K562 (cell line): ENCODE data around the gene CLASP1. TPM values are rescaled to one million over a fixed set of nuclear protein-coding genes. Genes with fewer than 3 reads are reported as not detected.

Experiments used
- ATAC-seq: fragments of 200-7000 bp; cut with Tn5 transposase; 3 replicates; pipeline ENCODE4 v1.9.1; 2020; ENCODE audit warnings: moderate library complexity
- BruUV-seq: library from RNA; stranded (reverse); fragments of 400-500 nt; replicated peaks from 2 replicates; lab custom pipeline; 2021; lab: Mats Ljungman, UMichigan
- CTCF ChIA-PET: fragments of 300-600 bp; formaldehyde crosslinking; extraction: SDS; loops from one replicate; lab custom pipeline; 2021; ENCODE audit warnings: low intra/inter-chr PET ratio; lab: Yijun Ruan, JAX
- POLR2A ChIA-PET: fragments of 300-600, 350-650 bp; sonication (Branson Sonifier 250); formaldehyde crosslinking; extraction: SDS; loops from one replicate; lab custom pipeline; 2021; ENCODE audit warnings: antibody characterized with exemption, inconsistent platforms; lab: Yijun Ruan, JAX
- DNase-seq, 4 experiments: peaks; one replicate each; pipeline versions ENCODE4 v3.0.0 to v3.0.0-alpha.2; 2011 to 2018; ENCODE audit warnings: low spot score in 3 of 4, mixed read lengths in 3 of 4; ENCODE audit errors: extremely low read depth in 1 of 4
- FAIRE-seq: peaks from 2 replicates; lab custom pipeline; 2011; peaks lifted over from hg19 to GRCh38; lab: Jason Lieb, UNC
- H2AFZ ChIP-seq: 2 replicates; pipeline ENCODE4 v1.6.0; 2011; ENCODE audit warnings: low read depth, low read length, control low read depth, inconsistent platforms
- H3K27ac ChIP-seq: fragments of 200-600 bp; 3 replicates; pipeline ENCODE4 v1.8.0; 2011; ENCODE audit warnings: low read depth, mild to moderate bottlenecking, control low read depth, inconsistent platforms, low read length, moderate library complexity, mixed read lengths; ENCODE audit errors: extremely low read depth
- H3K27me3 ChIP-seq, 2 experiments: fragments of 300-600 bp in 1 of 2; 2 replicates in 1 of 2; 3 replicates in 1 of 2; pipeline versions ENCODE4 v1.6.0 to v1.8.0; 2011; ENCODE audit warnings: inconsistent platforms in 2 of 2, low read length in 2 of 2, mild to moderate bottlenecking in 1 of 2, mixed read lengths in 1 of 2, moderate library complexity in 1 of 2; ENCODE audit not compliant: control insufficient read depth in 2 of 2, insufficient read depth in 2 of 2
- H3K36me3 ChIP-seq: fragments of 300-600 bp; 3 replicates; pipeline ENCODE4 v1.8.0; 2011; ENCODE audit warnings: mild to moderate bottlenecking, low read length, inconsistent platforms; ENCODE audit not compliant: control insufficient read depth, insufficient read depth
- H3K4me1 ChIP-seq, 2 experiments: fragments of 200-600 bp in 1 of 2; replicated peaks in 1 of 2; 2 replicates in 1 of 2; 3 replicates in 1 of 2; pipeline versions ENCODE4 v1.5.1 to v1.8.0; 2011; ENCODE audit warnings: inconsistent platforms in 2 of 2, low read length in 2 of 2, mild to moderate bottlenecking in 1 of 2, mixed read lengths in 1 of 2, moderate library complexity in 1 of 2; ENCODE audit not compliant: control insufficient read depth in 2 of 2, insufficient read depth in 2 of 2
- H3K4me2 ChIP-seq: 2 replicates; pipeline ENCODE4 v1.6.1; 2011; ENCODE audit warnings: low read length, control low read depth, inconsistent platforms, mixed read lengths; ENCODE audit not compliant: insufficient read depth
- H3K4me3 ChIP-seq: fragments of 200-600 bp; sonication (generic), shearing (Covaris generic); 2 replicates; pipeline ENCODE4 v1.5.1; 2016; ENCODE audit warnings: control low read depth, inconsistent platforms
- H3K79me2 ChIP-seq: fragments of 200-600 bp; 3 replicates; pipeline ENCODE4 v1.8.0; 2011; ENCODE audit warnings: low read length, inconsistent platforms; ENCODE audit not compliant: control insufficient read depth, insufficient read depth
- H3K9ac ChIP-seq, 2 experiments: 2 replicates each; pipeline versions ENCODE4 v1.6.0 to v1.6.1; 2011; ENCODE audit warnings: low read depth in 2 of 2, low read length in 2 of 2, control low read depth in 1 of 2, inconsistent platforms in 1 of 2, mild to moderate bottlenecking in 1 of 2, mixed read lengths in 1 of 2; ENCODE audit not compliant: insufficient read depth in 1 of 2
- H3K9me1 ChIP-seq: one replicate; pipeline ENCODE4 v1.6.0; 2011; ENCODE audit warnings: inconsistent platforms, mild to moderate bottlenecking, low read length, moderate library complexity; ENCODE audit not compliant: control insufficient read depth, insufficient read depth
- H3K9me3 ChIP-seq: replicated peaks from 2 replicates; pipeline ENCODE4 v1.5.1; 2011; ENCODE audit warnings: low read depth, low read length, inconsistent platforms; ENCODE audit not compliant: control insufficient read depth, insufficient read depth
- H4K20me1 ChIP-seq: replicated peaks from 2 replicates; pipeline ENCODE4 v1.6.1; 2011; ENCODE audit warnings: low read length, inconsistent platforms, mixed read lengths; ENCODE audit not compliant: control insufficient read depth, insufficient read depth
- EP400 ChIP-seq: fragments of 450-650 bp; IDR thresholded peaks from 2 replicates; pipeline ENCODE4 v1.6.1; 2017; ENCODE audit warnings: antibody characterized with exemption, mild to moderate bottlenecking, moderate library complexity
- ETS1 ChIP-seq: conservative IDR thresholded peaks from 2 replicates; pipeline ENCODE4 v1.6.1; 2011; ENCODE audit warnings: low read depth, mild to moderate bottlenecking, low read length; ENCODE audit not compliant: control insufficient read depth
- FOXA1 ChIP-seq: fragments of 450-650 bp; IDR thresholded peaks from 2 replicates; pipeline ENCODE4 v1.6.1; 2016; ENCODE audit warnings: mild to moderate bottlenecking, borderline replicate concordance
- FOXJ3 ChIP-seq: sonication (generic); formaldehyde crosslinking; IDR thresholded peaks from 2 replicates; pipeline ENCODE4 v1.4.0; 2020; ENCODE audit warnings: mild to moderate bottlenecking, missing genetic modification reagents
- FOXP4 ChIP-seq: sonication (generic); formaldehyde crosslinking; IDR thresholded peaks from 2 replicates; pipeline ENCODE4 v1.8.0; 2022; ENCODE audit warnings: mild to moderate bottlenecking, missing genetic modification reagents, borderline replicate concordance
- GTF2A2 ChIP-seq: IDR thresholded peaks from 2 replicates; pipeline ENCODE4 v1.6.1; 2016; ENCODE audit warnings: mild to moderate bottlenecking, missing genetic modification characterization, missing compliant biosample characterization
- JUNB ChIP-seq: fragments of 450-650 bp; formaldehyde crosslinking; conservative IDR thresholded peaks from 2 replicates; pipeline ENCODE4 v1.4.0; 2020; ENCODE audit warnings: mild to moderate bottlenecking
- MEF2A ChIP-seq: IDR thresholded peaks from 2 replicates; pipeline ENCODE4 v1.6.1; 2011; ENCODE audit warnings: low read depth, mild to moderate bottlenecking, low read length, moderate library complexity; ENCODE audit not compliant: control insufficient read depth
- NFIC ChIP-seq: fragments of 450-650 bp; IDR thresholded peaks from 2 replicates; pipeline ENCODE4 v1.6.1; 2017; ENCODE audit warnings: mild to moderate bottlenecking, inconsistent platforms
- PHF8 ChIP-seq: fragments of 200-600 bp; sonication (generic); IDR thresholded peaks from 2 replicates; pipeline ENCODE4 v1.6.1; 2012; ENCODE audit warnings: mixed run types, mild to moderate bottlenecking, inconsistent platforms, low read length, moderate library complexity, borderline replicate concordance
- RBFOX2 ChIP-seq: fragments of 200-400 bp; formaldehyde crosslinking; IDR thresholded peaks from 2 replicates; pipeline ENCODE4 v1.6.1; 2017; ENCODE audit warnings: low read depth, mild to moderate bottlenecking, low read length, moderate library complexity
- RNF2 ChIP-seq: sonication (generic); IDR thresholded peaks from 2 replicates; pipeline ENCODE4 v1.6.1; 2016
- SP1 ChIP-seq: sonication (generic); formaldehyde crosslinking; IDR thresholded peaks from 2 replicates; pipeline ENCODE4 v1.8.1; 2022; ENCODE audit warnings: mild to moderate bottlenecking, missing genetic modification reagents
- TRIM28 ChIP-seq: fragments of 450-650 bp; IDR thresholded peaks from 2 replicates; pipeline ENCODE4 v1.6.1; 2017
- ZC3H11A ChIP-seq: IDR thresholded peaks from 2 replicates; pipeline ENCODE4 v1.6.1; 2012; ENCODE audit warnings: low read depth, low read length, improper control_type of control experiment
- ZNF384 ChIP-seq: IDR thresholded peaks from 2 replicates; pipeline ENCODE4 v1.6.1; 2012; ENCODE audit warnings: low read depth, low read length, improper control_type of control experiment
- ZNF695 ChIP-seq: fragments of 450-650 bp; formaldehyde crosslinking; IDR thresholded peaks from 2 replicates; pipeline ENCODE4 v1.4.0; 2020; ENCODE audit warnings: mild to moderate bottlenecking, moderate library complexity
- ZNF780A ChIP-seq: fragments of 250-450 bp; sonication (Bioruptor Pico); IDR thresholded peaks from 2 replicates; pipeline ENCODE4 v1.5.0; 2021; ENCODE audit warnings: mild to moderate bottlenecking
- WGBS: fragments of 100-300 bp; shearing (Covaris generic); methylation state at CpG from one replicate; pipeline ENCODE4 v1.1.6; 2016; ENCODE audit warnings: low coverage, mixed read lengths; ENCODE audit not compliant: insufficient coverage; ENCODE audit errors: missing lambda C conversion rate; 5-methylcytosine and 5-hydroxymethylcytosine counted together
- in situ Hi-C: fragments of 300-500 bp; cut with MboI; formaldehyde crosslinking; loops from 4 replicates; pipeline ENCODE4 v1.15.0; 2018; ENCODE audit warnings: inconsistent platforms, mixed read lengths
- intact Hi-C: fragments of 100-400 bp; cut with micrococcal nuclease; formaldehyde crosslinking; loops from 2 replicates; pipeline ENCODE4 v1.14.2; 2022
- polyA plus RNA-seq, 8 experiments: library from polyadenylated mRNA; depleted of rRNA in 4 of 8; stranded (reverse) in 5 of 8; unstranded in 3 of 8; fragments of >200 nt; fragmentation: Nextera tagmentation in 2 of 8; fragmentation: Illumina TruSeq in 1 of 8; extraction: Ambion mirVana in 2 of 8; extraction: Trizol in 1 of 8; gene quantifications; 2 replicates each; pipeline versions ENCODE4 v1.2.1 to v1.2.3, GENCODE V29; 2011 to 2014; ENCODE audit warnings: inconsistent platforms in 1 of 8, missing spikeins in 1 of 8
- total RNA-seq, 7 experiments: library from RNA; depleted of rRNA in 6 of 7; stranded (reverse); fragments of >200 nt in 6 of 7; fragmentation: Illumina TruSeq in 2 of 7; extraction: Trizol in 2 of 7; gene quantifications; 2 replicates each; pipeline versions ENCODE4 v1.2.1 to v1.2.3, GENCODE V29; 2011 to 2021; ENCODE audit warnings: low replicate concordance in 1 of 7
- TF ChIP-seq, protein P1 (sequence below): fragments of 450-650 bp; formaldehyde crosslinking; IDR thresholded peaks from 2 replicates; pipeline ENCODE4 v1.4.0; 2020; ENCODE audit warnings: mild to moderate bottlenecking

CLASP1 gene
- total and polyA plus RNA-seq, 9 of the 15 experiments (the other 6 are each of a cell fraction or from before 2014, with no cell fraction given) = 1.7 to 40.3 (median 20.7) TPM

DNA sequence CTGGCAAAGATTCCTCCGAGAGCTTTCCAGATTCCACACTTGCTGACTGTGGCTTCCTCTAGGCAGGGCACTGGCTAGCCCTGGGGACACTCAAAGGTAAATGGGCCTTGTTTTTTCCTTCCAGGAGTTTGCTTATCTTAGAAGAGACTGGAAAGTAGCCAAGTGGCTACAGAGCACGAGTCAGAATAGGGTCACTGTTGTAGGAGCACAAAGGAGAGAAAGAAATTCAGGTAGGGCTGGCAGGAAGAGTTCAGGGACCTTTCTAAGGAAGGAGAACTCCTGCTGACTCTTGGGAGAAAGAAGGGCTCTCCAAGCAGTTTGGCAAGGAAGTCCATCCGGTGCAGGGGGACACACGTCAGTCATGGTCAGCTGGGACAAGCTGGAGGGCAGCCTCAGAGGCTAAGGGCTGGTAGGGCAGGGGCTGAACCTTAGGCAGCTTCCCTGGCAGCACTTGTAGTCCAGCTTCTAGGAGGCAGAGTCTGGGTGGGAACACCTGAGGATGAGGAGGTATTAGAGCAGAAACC is 47.9 kb upstream of the CLASP1 start (continued):
- TF ChIP-seq FOXJ3 (CRISPR knock-in tag) (no peak), JUNB (no peak), NFIC (peak; percentile 88), SP1 (CRISPR knock-in tag) (no peak)

DNA sequence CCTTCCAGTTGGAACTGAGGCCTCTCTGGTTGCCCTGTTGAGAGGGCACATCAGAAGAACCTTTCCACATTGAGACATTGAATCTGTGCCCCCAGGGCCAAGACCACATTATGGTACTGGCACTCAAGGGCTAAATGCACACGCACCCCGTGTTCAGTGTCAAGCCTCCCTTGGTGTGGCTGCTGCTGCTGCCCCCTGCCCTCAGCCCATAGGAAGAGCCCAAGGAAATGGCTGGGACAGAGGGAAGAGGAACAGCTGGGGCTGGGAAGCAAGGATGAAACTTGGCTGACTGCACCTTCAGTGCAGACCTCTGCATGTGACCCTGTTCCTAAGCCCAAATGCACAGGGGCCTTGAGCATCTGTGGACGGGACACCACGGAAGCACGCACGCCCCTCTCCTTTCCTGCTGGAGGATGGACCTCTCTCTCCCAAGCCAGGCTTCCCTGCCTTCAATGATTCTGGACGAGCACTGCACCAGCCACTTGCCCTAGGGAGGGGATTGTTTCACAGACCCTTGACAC is 47.2 kb upstream of the CLASP1 start:
- ChIA-PET CTCF (no interaction called here), POLR2A (interaction anchor here (0.6 to 0.8 kb wide), 5 partner anchors 45 to 351 kb away, joined by 3 to 4 read pairs (median 3); no protein-coding TSS in a partner anchor)
- H3K4me1 ChIP-seq = peaks cover 17 to 29% of the 10 kb centered on the region in 2 experiments
- DNase-seq (no peak), ATAC-seq (no peak), FAIRE-seq (no peak)
- no peaks in the 10 kb centered on the region for H3K36me3 ChIP-seq
- H3K9ac ChIP-seq = peak overlapping the region in 1 of 2 experiments; percentile 90; a peak in 1 of 4 replicates
- no peaks in the 10 kb centered on the region for H3K27me3 ChIP-seq
- H3K4me2 ChIP-seq = no peak overlapping the region
- no TSS peak for BruUV-seq
- in situ Hi-C loops = no loop called here
- peaks cover 10% of the 10 kb centered on the region for H3K9me1 ChIP-seq
- intact Hi-C loops = loop anchor here (5.0 kb wide), 2 partner anchors 44 to 99 kb away; no protein-coding TSS in a partner anchor
- WGBS = 68% methylated on average over 6 of the region's 7 CpGs
- H3K4me3 ChIP-seq = no peak overlapping the region
- no peak overlapping the region for H3K27ac ChIP-seq
- no peaks in the 10 kb centered on the region for H3K79me2 ChIP-seq
- H3K9me3 ChIP-seq = no peaks in the 10 kb centered on the region
- no peaks in the 10 kb centered on the region for H4K20me1 ChIP-seq
- H2AFZ ChIP-seq = peak overlapping the region; percentile 90; the same call in 1 of the 2 replicates
- no peak for TF ChIP-seq ZC3H11A
- TF ChIP-seq, protein P1, sequence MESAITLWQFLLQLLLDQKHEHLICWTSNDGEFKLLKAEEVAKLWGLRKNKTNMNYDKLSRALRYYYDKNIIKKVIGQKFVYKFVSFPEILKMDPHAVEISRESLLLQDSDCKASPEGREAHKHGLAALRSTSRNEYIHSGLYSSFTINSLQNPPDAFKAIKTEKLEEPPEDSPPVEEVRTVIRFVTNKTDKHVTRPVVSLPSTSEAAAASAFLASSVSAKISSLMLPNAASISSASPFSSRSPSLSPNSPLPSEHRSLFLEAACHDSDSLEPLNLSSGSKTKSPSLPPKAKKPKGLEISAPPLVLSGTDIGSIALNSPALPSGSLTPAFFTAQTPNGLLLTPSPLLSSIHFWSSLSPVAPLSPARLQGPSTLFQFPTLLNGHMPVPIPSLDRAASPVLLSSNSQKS (CRISPR knock-in tag) = no peak
- no peak for TF ChIP-seq RNF2
- no peak for TF ChIP-seq TRIM28
- TF ChIP-seq PHF8 = no peak
- TF ChIP-seq RBFOX2 = no peak
- TF ChIP-seq ZNF695 = no peak
- no peak for TF ChIP-seq ETS1
- no peak for TF ChIP-seq FOXA1
- no peak for TF ChIP-seq ZNF780A (CRISPR knock-in tag)
- no peak for TF ChIP-seq GTF2A2
- no peak for TF ChIP-seq EP400
- TF ChIP-seq ZNF384 = no peak
- no peak for TF ChIP-seq FOXP4 (CRISPR knock-in tag)
- no peak for TF ChIP-seq MEF2A
